Activated CD8-positive, alpha-beta memory T cell treated with anti-CD3 and anti-CD28 coated beads, Interleukin-2, amount 50 U/mL, for 24 hours (primary cell): Measurements from ENCODE around the gene ICAM1.

Experiments
- DNase-seq: peaks from one replicate; pipeline ENCODE4 v3.0.0-alpha.2; 2020; ENCODE audit errors: extremely low read depth

ICAM1 gene

GRCh38 chr19:10292789-10293636 lies 22.1 kb downstream of the ICAM1 start:
- no peak for DNase-seq

GRCh38 chr19:10293637-10294367 lies 22.9 kb downstream of the ICAM1 start:
- DNase-seq, result no peak

- DNase-seq, result no peak
Measured at GRCh38 chr19:10294368-10294697, 23.4 kb downstream of the ICAM1 start.

GRCh38 chr19:10295305-10295846 lies 24.5 kb downstream of the ICAM1 start:
- DNase-seq, result no peak

- no peak for DNase-seq
Measured at GRCh38 chr19:10295847-10296591, 25.1 kb downstream of the ICAM1 start.

GRCh38 chr19:10299545-10300458 lies 28.9 kb downstream of the ICAM1 start:
- no peak for DNase-seq

GRCh38 chr19:10305139-10305806 lies 34.4 kb downstream of the ICAM1 start:
- no peak for DNase-seq

GRCh38 chr19:10306327-10306726 lies 35.4 kb downstream of the ICAM1 start:
- no peak for DNase-seq

GRCh38 chr19:10309423-10309822 lies 38.5 kb downstream of the ICAM1 start, which contains the start of gene ZGLP1:
Gene ZGLP1, minus strand, starts transcription at chr19:10309815.
- DNase-seq, result no peak

- peak; percentile 88 for DNase-seq
Measured at GRCh38 chr19:10315335-10316214, 44.7 kb downstream of the ICAM1 start, which contains the start of gene FDX2. Gene FDX2, minus strand, starts transcription at chr19:10316015. Its CDS starts 19 bp downstream, at chr19:10315996.

- no peak for DNase-seq
Measured at GRCh38 chr19:10316229-10317044, 45.5 kb downstream of the ICAM1 start.

GRCh38 chr19:10317045-10317856 lies 46.3 kb downstream of the ICAM1 start:
- DNase-seq, result no peak

GRCh38 chr19:10317857-10318462 lies 47.0 kb downstream of the ICAM1 start:
- no peak for DNase-seq

GRCh38 chr19:10318807-10319682 lies 48.1 kb downstream of the ICAM1 start:
- no peak for DNase-seq

- DNase-seq, result no peak
Measured at GRCh38 chr19:10320602-10321416, 49.9 kb downstream of the ICAM1 start.
